GM12892 (cell line): ENCODE data around the gene PTPA.

Experiments
- POLR2A ChIP-seq: IDR thresholded peaks from 2 replicates; pipeline ENCODE4 v1.6.1; 2011; ENCODE audit warnings: low read depth, low read length, control low read depth
- POLR2AphosphoS5 ChIP-seq: IDR thresholded peaks from 2 replicates; pipeline ENCODE4 v1.6.1; 2011; ENCODE audit warnings: low read depth, low read length, control low read depth
- TAF1 ChIP-seq: IDR thresholded peaks from 2 replicates; pipeline ENCODE4 v1.6.1; 2011; ENCODE audit warnings: low read depth, mild to moderate bottlenecking, control low read depth, low read length, borderline replicate concordance

DNA sequence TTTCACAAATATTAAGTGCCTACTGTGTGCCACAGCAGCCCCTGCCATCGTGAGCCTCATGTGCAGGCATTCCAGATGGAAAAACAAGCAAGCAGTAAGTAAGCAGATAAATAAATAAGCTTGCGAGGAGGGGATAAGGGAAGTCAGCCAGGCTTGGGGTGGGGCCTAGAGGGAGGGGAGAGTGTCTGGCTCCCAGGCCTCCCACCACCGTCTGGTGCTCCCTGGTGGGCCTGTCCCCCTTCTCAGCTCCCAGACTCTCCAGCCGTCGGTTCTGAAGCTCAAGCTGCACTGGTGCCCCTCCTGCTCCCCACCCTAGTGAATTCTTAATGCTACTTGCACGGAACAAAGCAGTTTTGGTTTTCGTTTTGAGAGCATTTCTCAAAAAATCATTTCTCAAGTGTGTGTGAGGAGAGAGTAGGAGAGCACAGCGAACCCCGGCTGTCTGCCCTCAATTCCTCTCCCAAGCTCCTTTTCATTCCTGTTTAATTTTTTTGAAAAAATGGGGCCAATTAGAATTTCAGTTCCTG, 73.4 kb downstream of the PTPA start:
- TF ChIP-seq POLR2A: no peak
- no peak for TF ChIP-seq POLR2AphosphoS5
- TF ChIP-seq TAF1: no peak
